Keratinocyte (primary cell): ENCODE results near the gene OSBPL1A.

Source experiments
- CTCF ChIP-seq, 3 experiments: IDR thresholded peaks in 1 of 3; conservative IDR thresholded peaks in 1 of 3; optimal IDR thresholded peaks in 1 of 3; 2 replicates in 2 of 3; 3 replicates in 1 of 3; pipeline versions ENCODE3 to v1.5.1; 2011; ENCODE audit warnings: low read length in 3 of 3, mild to moderate bottlenecking in 3 of 3, moderate library complexity in 2 of 3, control low read depth in 1 of 3, inconsistent platforms in 1 of 3; ENCODE audit not compliant: insufficient read depth in 2 of 3; ENCODE audit errors: extremely low read depth in 1 of 3
- EZH2 ChIP-seq: IDR thresholded peaks from one replicate; pipeline ENCODE4 v1.6.1; 2012; ENCODE audit warnings: inconsistent platforms, mild to moderate bottlenecking, low read length, moderate library complexity

GRCh38 chr18:24214144-24214543 is 183.5 kb downstream of the OSBPL1A start:
- TF ChIP-seq CTCF (optimal IDR thresholded peaks at IDR 0.05 in 1 of 3, IDR thresholded peaks at IDR 0.05 in 1 of 3, conservative IDR thresholded peaks at IDR 0.05 in 1 of 3; ENCODE audit: extremely low read depth in 1 of 3, insufficient read depth in 2 of 3, low read length in 3 of 3) (no peak), EZH2 (no peak)
